Measurements from ENCODE around the gene SNRPB2.

The SNRPB2 gene

DNA sequence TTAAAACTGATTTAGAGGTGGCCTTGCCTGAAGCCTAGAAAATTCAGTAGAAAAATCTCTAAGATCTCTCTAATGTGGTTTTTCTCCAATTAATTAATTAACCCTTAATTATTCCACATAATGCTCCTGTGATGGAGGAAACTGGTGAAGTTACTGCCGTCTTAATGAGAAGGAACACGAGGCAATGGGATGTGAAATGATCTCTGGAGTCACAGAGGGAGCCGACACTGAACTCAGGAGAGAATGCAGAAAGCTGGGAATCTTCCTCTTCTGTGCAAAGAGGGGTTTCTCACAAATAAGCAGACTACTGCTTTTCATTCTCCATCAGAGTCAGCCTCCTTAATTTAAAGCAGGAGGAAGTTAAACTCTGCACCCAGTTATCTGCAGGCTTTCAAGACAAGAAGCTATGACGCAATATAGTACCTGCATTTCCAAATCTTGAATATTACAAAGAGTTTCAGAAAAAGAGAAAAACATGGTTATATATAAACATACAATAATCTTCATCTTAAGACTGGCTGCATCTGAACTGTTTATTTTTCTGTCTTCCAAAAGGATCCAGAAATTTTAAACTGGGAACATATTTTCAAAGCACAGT lies 18.1 kb upstream of the SNRPB2 start:
- Mint-ChIP-seq H3K27ac (no peak overlapping the region), H3K4me1 (ENCODE audit: low read depth) (peaks cover 22% of the 10 kb centered on the region), H3K36me3 (ENCODE audit: low read depth) (no peaks in the 10 kb centered on the region), H3K27me3 (peaks cover 44% of the 10 kb centered on the region), H3K9me3 (peaks cover 3% of the 10 kb centered on the region), H3K4me3 (no peak overlapping the region)

DNA sequence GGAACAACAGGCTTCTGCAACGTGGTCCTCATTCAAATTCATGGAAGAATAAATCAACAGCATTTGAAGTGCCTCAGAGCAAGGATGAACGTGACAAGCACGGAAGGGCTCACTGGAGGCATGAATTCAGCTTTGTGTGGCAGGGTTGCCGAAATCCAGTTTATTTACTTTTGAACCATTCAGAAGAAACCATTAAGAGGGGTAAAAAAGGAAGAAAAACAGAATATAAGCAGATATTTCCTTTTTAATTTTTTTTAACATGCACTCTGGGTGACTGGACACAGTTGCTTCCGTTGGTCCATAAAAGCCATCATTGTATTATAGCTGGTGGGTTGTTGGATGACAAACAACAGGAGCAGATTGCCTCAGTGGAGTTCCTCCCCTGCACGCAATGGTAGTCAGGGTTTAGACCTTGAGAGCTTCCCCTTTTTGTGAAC lies 17.3 kb upstream of the SNRPB2 start:
- Mint-ChIP-seq H3K4me3 (no peak overlapping the region), H3K36me3 (ENCODE audit: low read depth) (no peaks in the 10 kb centered on the region), H3K4me1 (ENCODE audit: low read depth) (peaks cover 21% of the 10 kb centered on the region), H3K27me3 (peaks cover 44% of the 10 kb centered on the region), H3K9me3 (no peaks in the 10 kb centered on the region), H3K27ac (no peak overlapping the region)

DNA sequence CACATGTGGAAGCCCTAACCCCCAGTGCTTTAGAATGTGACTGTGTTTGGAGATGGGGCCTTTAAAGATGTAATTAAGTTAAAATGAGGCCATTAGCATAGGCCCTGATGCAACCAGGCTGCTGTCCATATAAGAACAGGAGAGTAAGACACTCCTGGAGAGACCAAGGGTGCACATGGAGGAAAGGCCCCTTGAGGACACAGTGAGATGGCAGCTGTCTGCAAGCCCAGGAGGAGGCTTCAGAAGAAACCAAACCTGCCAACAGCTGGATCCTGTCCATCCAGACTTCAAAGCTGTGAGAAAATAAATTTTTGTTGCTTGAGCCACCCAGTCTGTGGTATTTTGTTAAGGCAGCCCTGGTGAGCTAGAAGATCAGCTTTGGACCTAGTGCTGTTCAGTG lies 16.8 kb upstream of the SNRPB2 start:
- Mint-ChIP-seq H3K36me3 (ENCODE audit: low read depth) (no peaks in the 10 kb centered on the region), H3K27me3 (peaks cover 48% of the 10 kb centered on the region), H3K9me3 (no peaks in the 10 kb centered on the region), H3K27ac (no peak overlapping the region), H3K4me1 (ENCODE audit: low read depth) (peaks cover 16% of the 10 kb centered on the region), H3K4me3 (no peak overlapping the region)

DNA sequence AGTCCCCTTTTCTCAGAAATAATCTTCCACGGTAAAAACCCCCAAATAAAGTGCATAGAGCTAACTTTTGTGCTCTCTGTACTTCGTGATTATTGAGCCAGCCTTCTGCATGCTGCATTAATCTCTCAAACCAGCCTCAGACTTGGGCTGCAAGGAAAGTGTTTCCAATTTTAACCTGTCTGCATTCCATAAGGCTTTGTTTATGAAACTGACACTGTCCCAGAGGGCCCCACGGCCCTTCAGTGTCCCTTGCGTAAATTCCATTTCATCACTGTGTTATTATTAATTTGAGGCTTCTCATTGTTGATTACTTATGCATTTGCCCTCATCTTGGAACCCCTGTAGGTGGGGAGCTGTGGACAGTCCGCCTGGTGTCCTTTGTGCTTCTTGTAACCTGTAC lies 15.6 kb upstream of the SNRPB2 start:
- H3K36me3 Mint-ChIP-seq (ENCODE audit: low read depth), result no peaks in the 10 kb centered on the region
- peaks cover 55% of the 10 kb centered on the region for H3K27me3 Mint-ChIP-seq
- H3K4me3 Mint-ChIP-seq, result no peak overlapping the region
- H3K4me1 Mint-ChIP-seq (ENCODE audit: low read depth), result peaks cover 4% of the 10 kb centered on the region
- no peak overlapping the region for H3K27ac Mint-ChIP-seq
- no peaks in the 10 kb centered on the region for H3K9me3 Mint-ChIP-seq

DNA sequence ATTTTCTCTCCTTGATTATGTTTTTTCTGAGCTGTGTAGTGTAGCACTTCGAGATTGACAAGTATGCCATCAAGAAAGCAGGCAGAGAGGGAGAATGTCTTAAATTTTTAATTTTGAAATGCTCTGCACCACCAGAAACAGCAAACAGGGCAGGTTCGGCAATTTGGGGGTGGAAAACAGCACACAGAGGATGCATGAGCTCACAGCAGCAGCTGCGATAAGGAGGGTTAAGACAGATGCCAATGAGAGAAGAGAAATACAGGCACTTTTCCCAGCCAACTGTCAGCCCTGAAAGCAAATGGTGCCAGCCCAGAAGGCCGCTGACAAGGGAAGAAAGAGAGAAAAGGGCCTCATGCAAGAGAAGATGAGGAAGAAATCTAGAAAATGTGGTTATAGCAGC lies 15.1 kb upstream of the SNRPB2 start:
- Mint-ChIP-seq H3K9me3 (no peaks in the 10 kb centered on the region), H3K4me3 (no peak overlapping the region), H3K4me1 (ENCODE audit: low read depth) (no peaks in the 10 kb centered on the region), H3K27me3 (peaks cover 60% of the 10 kb centered on the region), H3K36me3 (ENCODE audit: low read depth) (no peaks in the 10 kb centered on the region), H3K27ac (no peak overlapping the region)

DNA sequence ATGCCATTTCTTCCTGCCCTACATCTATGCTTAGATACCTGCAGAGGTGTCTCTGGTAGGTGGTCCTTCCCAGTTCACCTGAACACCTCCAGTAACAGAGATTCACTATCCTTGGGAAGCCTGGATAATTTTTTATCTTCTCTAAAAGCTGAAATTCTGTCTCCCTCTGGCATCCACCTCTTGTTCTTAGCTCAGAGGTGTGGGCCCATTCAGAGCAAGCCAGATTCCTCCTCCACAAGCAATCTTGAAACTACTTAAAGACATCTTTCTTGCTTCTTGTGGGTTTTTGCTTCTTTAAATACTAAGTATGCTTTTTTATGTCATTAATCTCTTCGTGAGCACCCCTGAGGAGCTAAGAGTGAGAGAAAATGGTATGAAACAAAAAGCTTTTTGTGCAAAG lies 10.4 kb upstream of the SNRPB2 start:
- no peaks in the 10 kb centered on the region for H3K4me1 Mint-ChIP-seq (ENCODE audit: low read depth)

DNA sequence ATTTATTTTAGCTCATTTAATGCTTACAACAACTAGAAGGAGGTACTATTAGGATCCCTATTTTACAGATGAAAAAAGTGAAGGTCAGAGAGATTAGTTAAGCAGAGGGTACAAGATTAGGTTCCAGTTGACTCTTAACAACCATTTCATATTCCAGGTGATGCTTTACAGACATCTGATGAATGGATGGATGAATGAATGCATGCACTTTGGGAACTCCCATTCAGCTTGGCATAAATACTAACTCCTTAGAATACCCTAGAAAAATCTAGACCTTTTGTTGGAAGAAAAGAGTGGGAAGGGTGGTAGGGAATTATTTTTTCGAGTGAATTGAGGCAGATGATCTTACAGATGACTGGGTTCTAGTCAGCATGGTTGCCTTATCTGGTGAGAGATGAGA lies 746 bp upstream of the SNRPB2 start:
- Mint-ChIP-seq H3K27ac (peak overlapping the region; percentile 98), H3K27me3 (peaks cover 20% of the 10 kb centered on the region), H3K36me3 (ENCODE audit: low read depth) (peaks cover 43% of the 10 kb centered on the region), H3K4me1 (ENCODE audit: low read depth) (peaks cover 45% of the 10 kb centered on the region), H3K4me3 (peak overlapping the region; percentile 99), H3K9me3 (peaks cover 9% of the 10 kb centered on the region)

More for the DNA sequence above, 10.4 kb upstream of the SNRPB2 start:
- Mint-ChIP-seq H3K27ac (no peak overlapping the region), H3K27me3 (peaks cover 73% of the 10 kb centered on the region), H3K36me3 (ENCODE audit: low read depth) (no peaks in the 10 kb centered on the region), H3K4me3 (no peak overlapping the region), H3K9me3 (no peaks in the 10 kb centered on the region)

DNA sequence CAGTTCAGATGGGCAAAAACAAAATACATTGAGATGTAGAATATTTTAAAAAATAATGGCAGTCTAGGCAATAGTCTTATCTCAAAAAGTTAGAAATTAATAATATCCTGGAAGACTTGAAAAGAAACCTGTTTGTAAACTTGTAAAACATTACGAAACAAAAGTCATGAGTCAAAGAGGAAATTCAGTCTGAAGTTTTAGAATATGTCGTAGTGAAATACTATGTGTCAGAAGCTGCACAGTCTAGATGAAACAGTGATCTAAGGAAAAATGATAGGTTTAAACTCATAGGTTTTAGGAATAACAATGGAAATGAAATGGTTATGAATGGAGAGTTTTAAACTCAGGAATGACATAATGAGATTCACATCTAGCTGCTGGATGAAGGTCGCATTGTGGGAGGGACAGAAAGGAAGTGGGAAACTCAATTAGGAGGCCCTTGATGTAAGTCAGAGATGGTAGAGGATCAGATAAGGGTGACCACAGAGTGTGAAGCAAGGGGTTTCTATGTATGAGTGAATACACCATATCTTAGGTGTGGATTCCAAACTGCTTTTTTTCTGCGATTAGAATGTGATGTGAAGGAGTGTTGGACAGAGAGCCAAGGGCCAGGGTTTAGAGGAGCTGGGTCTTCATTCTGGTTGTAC lies 2.8 kb downstream of the SNRPB2 start:
- Mint-ChIP-seq H3K27ac (peak overlapping the region; percentile 76), H3K27me3 (peaks cover 4% of the 10 kb centered on the region), H3K4me3 (peak overlapping the region; percentile 24), H3K4me1 (ENCODE audit: low read depth) (peaks cover 66% of the 10 kb centered on the region), H3K9me3 (peaks cover 9% of the 10 kb centered on the region), H3K36me3 (ENCODE audit: low read depth) (peaks cover 78% of the 10 kb centered on the region)

DNA sequence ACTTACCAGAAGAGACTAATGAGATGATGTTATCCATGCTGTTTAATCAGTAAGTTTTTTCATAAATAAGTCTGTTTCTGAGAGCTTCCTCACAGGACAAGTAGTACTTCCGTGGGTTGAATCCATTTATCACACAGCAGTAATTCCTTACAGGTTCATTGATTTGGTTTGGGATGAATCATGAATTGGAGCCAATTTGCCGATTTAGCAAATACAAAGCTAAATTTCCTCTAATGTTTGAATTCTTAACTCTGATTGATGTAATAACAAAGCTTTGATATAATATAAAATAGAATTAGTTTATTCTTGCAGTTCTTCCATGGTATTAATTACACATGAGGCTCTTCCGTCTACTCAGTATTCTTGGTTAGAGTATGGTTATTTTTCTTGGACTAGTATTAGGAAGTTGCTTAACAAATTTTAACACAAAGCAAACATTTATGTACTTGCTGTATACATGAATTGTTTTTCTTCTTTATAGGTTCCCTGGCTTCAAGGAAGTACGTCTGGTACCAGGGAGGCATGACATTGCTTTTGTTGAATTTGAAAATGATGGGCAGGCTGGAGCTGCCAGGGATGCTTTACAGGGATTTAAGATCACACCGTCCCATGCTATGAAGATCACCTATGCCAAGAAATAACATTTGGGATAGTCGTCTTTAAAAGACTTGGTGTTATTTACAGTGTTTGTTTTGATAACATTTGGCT lies 10.7 kb downstream of the SNRPB2 start:
- Mint-ChIP-seq H3K27me3 (no peaks in the 10 kb centered on the region), H3K4me3 (no peak overlapping the region), H3K9me3 (no peaks in the 10 kb centered on the region), H3K36me3 (ENCODE audit: low read depth) (peaks cover 60% of the 10 kb centered on the region), H3K27ac (no peak overlapping the region), H3K4me1 (ENCODE audit: low read depth) (peaks cover 7% of the 10 kb centered on the region)

DNA sequence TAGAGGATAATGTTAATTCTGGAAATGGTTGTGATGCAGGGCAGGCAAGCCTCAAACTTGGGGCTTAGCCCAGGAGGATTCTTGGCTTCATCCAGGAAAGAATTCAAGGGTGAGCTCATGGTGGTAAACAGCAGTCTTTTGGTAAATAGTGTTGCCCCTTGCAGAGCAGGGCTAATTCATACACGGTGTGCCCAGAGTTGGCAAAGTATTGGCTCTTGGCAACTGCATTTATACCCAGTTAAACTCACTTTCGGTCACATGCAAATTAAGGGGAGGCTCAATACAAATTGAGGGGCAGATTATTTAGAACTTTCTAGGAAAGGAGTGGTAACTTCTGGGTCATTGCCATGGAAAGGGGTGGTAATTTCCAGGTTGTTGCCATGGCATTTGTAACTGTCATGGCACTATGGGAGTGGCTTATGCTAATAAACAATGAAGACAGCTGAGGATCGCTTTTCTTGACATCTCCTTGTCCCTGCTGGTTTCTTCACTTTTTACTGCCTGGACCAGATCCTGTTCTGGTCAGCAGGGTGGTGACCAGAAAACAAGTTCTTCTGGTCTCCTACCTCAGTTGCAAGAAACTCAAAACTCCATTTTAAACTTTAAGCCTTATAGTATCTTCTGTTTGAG lies 14.5 kb downstream of the SNRPB2 start:
- no peaks in the 10 kb centered on the region for H3K9me3 Mint-ChIP-seq

DNA sequence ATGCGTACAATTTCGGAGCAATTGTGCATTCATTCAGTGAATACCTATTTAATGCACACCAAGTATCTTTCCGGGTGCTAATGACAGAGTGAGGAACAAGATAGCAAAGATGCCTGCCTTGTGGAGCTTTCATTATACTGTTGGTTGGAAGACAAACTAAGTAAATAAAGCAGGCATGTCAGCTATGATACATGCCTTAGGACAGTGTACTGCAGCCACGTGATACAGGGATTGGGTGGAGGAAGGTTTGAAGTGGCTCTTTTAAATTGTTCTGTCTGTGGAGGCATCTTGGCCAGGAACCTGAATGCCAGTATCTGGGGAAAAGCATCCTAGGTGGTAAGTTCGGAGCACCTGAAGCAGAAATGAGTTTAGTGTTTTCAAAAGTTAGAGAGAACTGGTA lies 15.4 kb downstream of the SNRPB2 start:
- H3K27me3 Mint-ChIP-seq, result peaks cover 8% of the 10 kb centered on the region
- H3K4me1 Mint-ChIP-seq (ENCODE audit: low read depth), result no peaks in the 10 kb centered on the region
- H3K27ac Mint-ChIP-seq, result no peak overlapping the region
- no peak overlapping the region for H3K4me3 Mint-ChIP-seq
- peaks cover 26% of the 10 kb centered on the region for H3K36me3 Mint-ChIP-seq (ENCODE audit: low read depth)
- H3K9me3 Mint-ChIP-seq, result no peaks in the 10 kb centered on the region

More for the DNA sequence above, 14.5 kb downstream of the SNRPB2 start:
- peaks cover 35% of the 10 kb centered on the region for H3K36me3 Mint-ChIP-seq (ENCODE audit: low read depth)
- H3K4me3 Mint-ChIP-seq, result no peak overlapping the region
- no peak overlapping the region for H3K27ac Mint-ChIP-seq
- H3K27me3 Mint-ChIP-seq, result peaks cover 8% of the 10 kb centered on the region
- no peaks in the 10 kb centered on the region for H3K4me1 Mint-ChIP-seq (ENCODE audit: low read depth)

DNA sequence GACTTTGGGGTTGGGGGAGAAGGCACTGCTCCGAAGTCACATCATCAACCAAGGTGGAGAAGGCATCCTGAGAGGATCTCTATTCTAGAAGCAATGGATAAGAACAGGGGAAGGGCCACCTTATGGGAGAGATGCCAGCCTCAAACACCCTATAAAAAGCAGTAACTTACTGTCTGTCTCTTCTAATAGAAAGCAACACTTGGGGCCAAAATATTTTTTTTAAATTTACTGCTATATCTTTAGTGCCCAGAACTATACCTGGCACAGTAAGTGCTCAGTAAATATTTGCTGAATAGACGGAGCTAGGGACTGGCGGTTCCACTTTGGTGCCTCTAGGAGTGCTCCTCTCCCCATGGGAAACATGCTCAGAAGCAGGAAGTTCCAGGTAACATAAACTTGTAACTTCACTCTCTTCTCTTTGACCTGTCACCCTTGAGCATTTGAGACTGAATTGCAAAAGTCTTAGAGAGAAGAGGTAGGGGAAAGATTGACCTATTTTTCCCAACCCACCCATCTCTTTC lies 17.5 kb downstream of the SNRPB2 start:
- no peaks in the 10 kb centered on the region for H3K9me3 Mint-ChIP-seq
- H3K27ac Mint-ChIP-seq, result no peak overlapping the region
- H3K4me3 Mint-ChIP-seq, result no peak overlapping the region
- H3K27me3 Mint-ChIP-seq, result peaks cover 8% of the 10 kb centered on the region
- no peaks in the 10 kb centered on the region for H3K4me1 Mint-ChIP-seq (ENCODE audit: low read depth)
- peaks cover 8% of the 10 kb centered on the region for H3K36me3 Mint-ChIP-seq (ENCODE audit: low read depth)

DNA sequence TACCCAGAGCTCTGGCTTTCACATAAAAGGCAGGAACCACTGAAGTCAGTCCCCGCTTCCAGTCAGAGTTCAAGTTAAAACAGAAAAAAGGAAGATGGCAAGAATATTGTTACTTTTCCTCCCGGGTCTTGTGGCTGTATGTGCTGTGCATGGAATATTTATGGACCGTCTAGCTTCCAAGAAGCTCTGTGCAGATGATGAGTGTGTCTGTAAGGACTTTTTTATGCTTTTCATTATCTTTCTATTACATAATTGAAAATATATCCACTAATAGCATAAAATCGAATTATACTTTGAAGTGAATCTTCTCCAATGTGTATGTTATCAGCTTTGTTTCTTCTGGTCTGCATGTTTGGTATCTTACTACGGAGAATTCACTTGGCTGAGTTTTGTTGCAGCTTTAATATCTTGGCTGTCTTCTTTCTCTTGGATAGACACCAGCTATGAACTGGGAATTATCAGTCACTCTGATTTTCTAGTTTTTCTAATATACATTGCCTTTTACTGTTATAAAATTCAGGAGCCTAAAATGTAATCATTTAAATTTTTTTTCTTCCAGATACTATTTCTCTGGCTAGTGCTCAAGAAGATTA lies 18.6 kb downstream of the SNRPB2 start, which contains the start of gene OTOR:
OTOR (plus strand) TSS at position 51 of the 593 bp plus-strand sequence; CDS start at position 95, 44 bp downstream.
- no peak within 1 kb of the TSS for H3K27ac Mint-ChIP-seq
- no peak within 1 kb of the TSS for H3K4me3 Mint-ChIP-seq
- no peaks in the 10 kb centered on the region for H3K36me3 Mint-ChIP-seq (ENCODE audit: low read depth)
- H3K27me3 Mint-ChIP-seq, result peaks cover 8% of the 10 kb centered on the region
- no peaks in the 10 kb centered on the region for H3K9me3 Mint-ChIP-seq
- no peaks in the 10 kb centered on the region for H3K4me1 Mint-ChIP-seq (ENCODE audit: low read depth)

DNA sequence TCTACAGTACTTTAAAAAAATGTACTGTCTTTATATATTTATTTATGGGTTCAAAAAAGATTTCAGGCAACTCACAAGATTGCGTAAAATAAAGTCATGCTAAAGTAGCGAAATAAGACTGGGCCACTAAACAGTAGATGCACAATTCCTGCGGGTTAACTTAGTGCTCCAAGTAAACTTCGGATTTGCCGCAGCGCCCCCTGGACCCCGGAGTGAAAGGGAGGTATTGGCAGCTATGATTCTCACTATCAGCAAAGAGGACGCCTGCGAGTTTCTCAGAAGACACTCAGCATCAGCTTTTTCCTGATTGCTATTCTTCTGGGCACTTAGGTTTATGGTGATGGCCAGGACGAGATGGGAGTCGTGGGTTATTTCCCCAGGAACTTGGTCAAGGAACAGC lies 19.7 kb downstream of the SNRPB2 start:
- H3K27me3 Mint-ChIP-seq, result peaks cover 8% of the 10 kb centered on the region
- H3K36me3 Mint-ChIP-seq (ENCODE audit: low read depth), result no peaks in the 10 kb centered on the region
- H3K27ac Mint-ChIP-seq, result no peak overlapping the region
- no peaks in the 10 kb centered on the region for H3K4me1 Mint-ChIP-seq (ENCODE audit: low read depth)
- no peaks in the 10 kb centered on the region for H3K9me3 Mint-ChIP-seq
- H3K4me3 Mint-ChIP-seq, result no peak overlapping the region
